HG03460 (cell line): Measurements from ENCODE around the gene GPR63.

ENCODE experiments used
- ATAC-seq: cut with Tn5 transposase; IDR thresholded peaks from one replicate; pipeline ENCODE4 v1.9.1; 2021; ENCODE audit not compliant: unreplicated experiment

GPR63 gene

GRCh38 chr6:96761794-96762193 is 75.5 kb downstream of the GPR63 start:
- no peak for ATAC-seq

GRCh38 chr6:96760153-96760687 is 77.1 kb downstream of the GPR63 start:
- no peak for ATAC-seq

DNA sequence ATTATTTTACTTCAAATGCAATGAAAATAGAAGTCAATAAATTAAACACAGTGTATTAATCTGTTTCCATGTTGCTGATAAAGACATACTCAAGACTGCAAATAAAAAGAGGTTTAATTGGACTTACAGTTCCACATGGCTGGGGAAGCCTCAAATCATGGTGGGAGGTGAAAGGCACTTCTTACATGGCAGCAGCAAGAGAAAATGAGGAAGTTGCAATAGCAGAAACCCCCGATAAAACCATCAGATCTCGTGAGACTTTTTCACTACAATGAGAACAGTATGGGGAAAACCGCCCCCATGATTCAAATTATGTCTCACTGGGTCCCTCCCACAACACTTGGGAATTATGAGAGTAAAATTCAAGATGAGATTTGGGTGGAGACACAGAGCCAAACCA is 82.2 kb downstream of the GPR63 start:
- ATAC-seq: no peak

DNA sequence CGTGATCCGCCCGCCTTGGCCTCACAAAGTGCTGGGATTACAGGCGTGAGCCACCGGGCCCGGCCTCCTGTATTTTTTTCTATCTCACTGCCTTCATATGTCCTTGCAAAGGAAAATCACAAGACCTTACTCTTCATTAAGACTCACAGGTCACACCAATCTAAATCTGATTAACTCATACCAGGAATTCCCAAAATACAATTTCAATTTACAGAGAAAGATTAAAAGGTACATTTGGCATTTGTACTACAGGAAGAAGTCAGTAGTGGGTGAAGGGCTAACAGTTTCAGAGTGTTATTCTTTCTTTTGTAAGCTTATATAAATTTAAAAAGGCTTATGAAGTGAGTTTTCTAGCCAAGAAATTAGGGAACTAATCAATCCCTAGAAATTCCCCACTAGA is 87.4 kb downstream of the GPR63 start:
- no peak for ATAC-seq
